NCI-H446 treated with DMSO at 0.1 percent for 48 hours (cell line): ENCODE data around the gene SRP14.
"Not testable (repeated sequence)": the region's sequence is repeated elsewhere in the genome, so short reads cannot be mapped to it uniquely, and the experiment has no call there.

Experiments used
- DNase-seq: peaks from one replicate; lab custom pipeline; 2025; lab: John Stamatoyannopoulos, UW

The SRP14 gene

GRCh38 chr15:40029979-40030893 is 8.7 kb downstream of the SRP14 start:
- DNase-seq, result no peak

GRCh38 chr15:40028853-40029252 is 10.1 kb downstream of the SRP14 start:
- DNase-seq, result no peak

- no peak for DNase-seq
These were observed 10.8 kb downstream of the SRP14 start for GRCh38 chr15:40028193-40028592.

- no peak for DNase-seq
These were observed 22.6 kb downstream of the SRP14 start for GRCh38 chr15:40016224-40016865.

- DNase-seq, result no peak
These were observed 24.6 kb downstream of the SRP14 start for GRCh38 chr15:40014390-40014789.

- DNase-seq, result not testable (repeated sequence)
These were observed 25.6 kb downstream of the SRP14 start for GRCh38 chr15:40013372-40013771.

GRCh38 chr15:40011303-40011702 is 27.7 kb downstream of the SRP14 start:
- no peak for DNase-seq

GRCh38 chr15:40010686-40011085 is 28.3 kb downstream of the SRP14 start:
- DNase-seq, result no peak

GRCh38 chr15:40008061-40008765 is 30.8 kb downstream of the SRP14 start:
- DNase-seq, result no peak

- DNase-seq, result no peak
These were observed 32.3 kb downstream of the SRP14 start for GRCh38 chr15:40006646-40007045.

- no peak for DNase-seq
These were observed 33.0 kb downstream of the SRP14 start for GRCh38 chr15:40006003-40006402.

GRCh38 chr15:40003116-40003916 is 35.7 kb downstream of the SRP14 start:
- no peak for DNase-seq

GRCh38 chr15:40002295-40002694 is 36.7 kb downstream of the SRP14 start:
- DNase-seq, result no peak

- no peak for DNase-seq
These were observed 39.3 kb downstream of the SRP14 start for GRCh38 chr15:39999538-40000200.

GRCh38 chr15:39998511-39999077 is 40.4 kb downstream of the SRP14 start:
- DNase-seq, result no peak

GRCh38 chr15:39997639-39998038 is 41.3 kb downstream of the SRP14 start:
- no peak for DNase-seq

- DNase-seq, result no peak
These were observed 42.0 kb downstream of the SRP14 start for GRCh38 chr15:39997031-39997430.

- DNase-seq, result not testable (repeated sequence)
These were observed 42.8 kb downstream of the SRP14 start for GRCh38 chr15:39996228-39996627.

GRCh38 chr15:39992953-39993352 is 46.0 kb downstream of the SRP14 start:
- DNase-seq, result not testable (repeated sequence)

- no peak for DNase-seq
These were observed 48.3 kb downstream of the SRP14 start for GRCh38 chr15:39990706-39991105.

- no peak for DNase-seq
These were observed 51.2 kb downstream of the SRP14 start for GRCh38 chr15:39987821-39988220.
